ENCODE data around the gene UCK1.

UCK1 gene

DNA sequence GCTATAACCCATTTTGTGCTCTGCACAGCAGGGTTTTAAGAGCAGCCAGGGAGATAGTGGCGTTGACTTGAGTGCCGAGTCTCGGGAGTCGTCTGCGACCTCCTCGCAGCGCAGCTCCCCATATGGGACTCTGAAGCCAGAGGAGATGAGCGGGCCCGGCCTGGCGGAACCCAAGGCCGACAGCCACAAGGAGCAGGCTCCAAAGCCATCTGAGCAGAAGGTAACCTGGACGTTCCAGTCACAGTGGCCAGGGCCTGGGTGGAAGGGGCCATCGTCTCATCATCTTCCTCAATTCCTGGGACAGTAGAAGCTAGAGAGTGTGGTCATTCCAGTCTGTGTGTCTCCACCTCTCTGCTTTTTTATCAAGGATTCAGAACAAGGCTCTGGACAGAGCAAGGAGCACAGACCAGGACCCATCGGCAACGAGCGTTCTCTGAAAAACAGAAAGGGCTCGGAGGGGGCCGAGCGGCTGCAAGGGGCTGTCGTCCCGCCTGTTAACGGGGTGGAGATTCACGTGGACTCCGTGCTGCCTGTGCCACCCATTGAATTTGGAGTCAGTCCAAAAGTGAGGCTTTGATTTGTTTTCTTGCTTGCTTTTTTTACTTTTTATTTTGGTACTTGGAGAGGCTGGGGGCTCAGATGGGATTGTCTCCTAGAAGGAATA, 48.6 kb downstream of the UCK1 start:
- no peak for DNase-seq (ENCODE audit: extremely low read depth, low read depth)
- no peak for TF ChIP-seq CTCF (IDR thresholded peaks at IDR 0.05; ENCODE audit: low read depth, low read length)

DNA sequence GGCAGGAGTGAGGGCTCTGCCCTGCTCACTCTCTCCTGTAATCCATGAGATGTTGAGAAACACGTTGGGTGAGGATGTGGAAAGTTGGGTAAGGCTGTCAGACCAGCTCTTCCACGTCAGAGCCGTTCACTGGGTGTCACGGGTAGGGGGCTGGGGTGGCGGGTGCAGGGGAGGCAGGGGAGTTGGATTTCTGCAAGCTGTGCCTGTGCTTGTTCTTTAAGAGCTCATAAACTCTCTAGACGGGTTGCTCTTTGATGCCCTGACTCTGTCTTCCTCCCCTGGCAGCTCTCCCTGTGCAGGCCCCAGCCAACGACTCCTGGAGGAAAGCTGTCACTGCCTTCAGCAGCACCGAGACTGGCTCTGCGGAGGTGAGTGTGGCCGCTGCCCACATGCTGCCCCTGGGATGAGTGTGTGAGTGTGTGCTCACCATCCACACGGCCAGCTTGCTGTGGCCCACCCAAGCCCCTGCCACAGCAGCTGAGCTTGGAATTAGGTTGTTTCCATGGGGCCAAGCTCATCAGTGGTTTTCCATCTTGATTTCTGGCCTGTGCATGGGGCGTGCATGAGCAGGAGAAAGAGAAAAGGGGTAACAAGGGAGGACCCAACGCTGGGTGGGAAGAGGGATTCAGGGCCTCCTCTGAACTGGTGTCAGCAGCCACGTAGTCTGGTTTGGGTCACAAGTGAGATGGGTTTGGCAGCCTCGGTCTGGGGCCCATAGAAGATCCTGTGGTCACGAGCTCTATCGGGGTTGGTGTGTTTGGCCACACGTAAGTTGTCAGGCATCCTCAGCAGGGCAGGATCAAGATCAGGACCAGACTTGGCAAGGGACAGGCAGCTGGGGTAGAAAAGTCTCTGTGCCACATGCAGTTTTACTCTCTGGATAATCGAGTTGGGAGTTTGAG, 49.4 kb downstream of the UCK1 start:
- DNase-seq (ENCODE audit: extremely low read depth, low read depth) = no peak
- TF ChIP-seq CTCF (IDR thresholded peaks at IDR 0.05; ENCODE audit: low read depth, low read length) = no peak

DNA sequence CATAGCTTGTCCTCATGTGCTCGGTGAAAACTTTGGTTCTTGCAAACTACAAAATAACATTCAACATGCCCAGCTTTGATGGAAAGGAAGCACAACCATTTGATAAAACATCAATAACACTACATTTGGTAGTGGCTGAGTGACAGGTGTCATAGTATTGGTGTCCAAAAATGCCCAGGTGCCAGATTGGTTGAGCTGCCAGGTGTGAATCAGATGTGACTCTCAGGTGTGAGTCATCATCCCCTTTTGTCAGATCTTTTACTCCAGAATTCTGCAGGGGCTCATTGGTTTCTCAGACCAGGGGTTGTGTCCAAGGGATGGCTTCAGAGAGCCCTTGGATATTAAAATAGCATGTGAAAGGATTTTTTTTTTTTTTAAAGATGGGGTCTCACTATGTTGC, 50.8 kb downstream of the UCK1 start:
- no peak for DNase-seq (ENCODE audit: extremely low read depth, low read depth)
- no peak for TF ChIP-seq CTCF (IDR thresholded peaks at IDR 0.05; ENCODE audit: low read depth, low read length)

DNA sequence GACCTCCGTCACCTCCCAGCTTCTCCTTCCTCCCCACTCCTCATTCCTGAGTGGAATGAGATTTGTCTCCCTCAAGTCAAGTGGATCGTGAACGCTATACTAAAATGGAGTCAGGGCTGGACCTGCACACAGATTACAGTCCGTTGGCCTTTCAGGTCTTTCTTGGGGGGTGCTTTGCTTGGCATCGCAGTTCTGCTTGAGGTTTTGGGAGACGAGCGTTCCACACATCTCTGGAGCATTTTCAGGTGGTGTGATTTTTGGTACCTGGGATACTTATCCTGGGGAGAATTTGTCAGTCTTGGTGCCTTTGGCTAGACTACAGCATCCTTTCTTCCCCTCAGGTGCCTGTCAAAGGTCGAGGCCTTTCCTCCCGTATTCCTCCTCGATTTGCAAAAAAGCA, 52.2 kb downstream of the UCK1 start:
- TF ChIP-seq CTCF (IDR thresholded peaks at IDR 0.05; ENCODE audit: low read depth, low read length) = no peak
- DNase-seq (ENCODE audit: extremely low read depth, low read depth) = no peak

- TF ChIP-seq CTCF (IDR thresholded peaks at IDR 0.05; ENCODE audit: low read depth, low read length) = peak; percentile 49
Observed at GRCh38 chr9:131478421-131478868, 52.6 kb downstream of the UCK1 start.

DNA sequence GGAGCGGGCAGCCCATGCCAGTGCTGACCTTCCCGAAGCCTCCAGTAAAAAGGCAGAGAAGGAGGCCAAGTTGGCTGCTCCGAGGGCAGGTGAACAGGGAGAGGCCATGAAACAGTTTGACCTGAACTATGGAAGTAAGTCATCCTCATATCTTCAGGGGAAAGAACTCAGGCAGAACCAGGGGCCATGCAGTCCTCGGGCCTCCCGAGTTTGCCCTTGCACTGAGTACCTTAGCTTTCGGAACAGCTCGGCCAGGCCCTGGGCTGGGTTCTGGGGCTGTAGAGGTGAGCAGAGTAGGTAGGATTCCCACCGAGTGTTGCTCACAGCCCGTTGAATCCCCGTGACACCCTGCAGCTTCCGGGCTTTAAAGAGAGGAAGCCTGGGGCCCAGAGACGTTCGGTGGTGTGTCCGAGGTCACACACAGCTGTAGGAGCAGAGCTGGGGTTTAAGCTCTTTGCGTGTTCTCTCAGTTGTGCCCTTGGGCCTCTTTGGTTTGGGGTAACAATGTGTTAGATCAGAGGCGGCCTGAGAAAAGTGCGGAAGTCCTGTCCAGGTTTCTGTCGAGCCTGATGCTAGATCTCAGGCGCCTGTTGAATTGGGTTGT, 53.1 kb downstream of the UCK1 start:
- DNase-seq (ENCODE audit: extremely low read depth, low read depth) = no peak
- TF ChIP-seq CTCF (IDR thresholded peaks at IDR 0.05; ENCODE audit: low read depth, low read length) = no peak

More at GRCh38 chr9:131478421-131478868, 52.6 kb downstream of the UCK1 start:
- DNase-seq (ENCODE audit: extremely low read depth, low read depth) = no peak

GRCh38 chr9:131477367-131477766, 53.7 kb downstream of the UCK1 start:
- DNase-seq (ENCODE audit: extremely low read depth, low read depth) = no peak
- TF ChIP-seq CTCF (IDR thresholded peaks at IDR 0.05; ENCODE audit: low read depth, low read length) = no peak
